ENCODE results near the gene CDC40.
"Not testable (repeated sequence)": the region's sequence is repeated elsewhere in the genome, so short reads cannot be mapped to it uniquely, and the experiment has no call there.

The CDC40 gene

DNA sequence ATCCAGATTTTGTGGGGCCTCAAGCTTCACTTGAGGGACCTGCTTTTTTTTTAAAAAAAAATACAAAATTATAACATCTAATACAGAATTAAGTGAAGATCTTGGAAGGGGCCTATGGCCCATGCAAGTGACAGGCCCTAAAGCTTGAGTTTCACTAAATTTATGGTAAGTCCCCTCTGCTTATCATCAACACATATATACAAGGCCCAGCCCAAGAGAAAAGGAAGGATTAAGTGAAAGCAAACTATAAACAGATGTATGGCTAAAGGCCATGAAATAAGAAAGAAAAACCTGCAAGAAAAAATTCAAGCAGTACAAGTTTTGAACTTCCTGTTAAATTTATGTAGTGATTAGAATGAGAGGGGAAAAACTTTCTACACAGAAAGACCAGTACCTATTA lies 86.8 kb downstream of the CDC40 start:
- DNase-seq (ENCODE audit: extremely low read depth in 1 of 2, low read depth in 1 of 2): no peak

DNA sequence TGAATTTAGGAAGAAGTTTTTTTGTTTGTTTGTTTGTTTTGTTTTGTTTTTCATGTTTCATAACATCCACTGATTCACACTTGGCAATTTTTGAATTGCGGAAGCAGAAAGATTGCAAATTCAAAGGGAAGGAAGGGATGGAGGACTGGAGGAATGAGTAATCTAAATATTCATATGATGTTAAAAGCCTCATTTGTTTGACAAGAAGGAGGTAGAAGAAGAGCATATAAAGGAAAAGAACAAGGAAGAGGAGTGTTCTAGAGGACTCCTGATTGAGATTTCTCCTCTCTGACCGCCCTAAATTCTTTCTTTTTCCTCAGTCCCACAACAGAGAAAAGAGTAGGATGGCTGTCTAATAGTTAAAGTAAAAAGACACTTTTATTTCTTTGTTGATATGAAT lies 89.4 kb downstream of the CDC40 start:
- no peak for DNase-seq (ENCODE audit: extremely low read depth in 1 of 2, low read depth in 1 of 2)

DNA sequence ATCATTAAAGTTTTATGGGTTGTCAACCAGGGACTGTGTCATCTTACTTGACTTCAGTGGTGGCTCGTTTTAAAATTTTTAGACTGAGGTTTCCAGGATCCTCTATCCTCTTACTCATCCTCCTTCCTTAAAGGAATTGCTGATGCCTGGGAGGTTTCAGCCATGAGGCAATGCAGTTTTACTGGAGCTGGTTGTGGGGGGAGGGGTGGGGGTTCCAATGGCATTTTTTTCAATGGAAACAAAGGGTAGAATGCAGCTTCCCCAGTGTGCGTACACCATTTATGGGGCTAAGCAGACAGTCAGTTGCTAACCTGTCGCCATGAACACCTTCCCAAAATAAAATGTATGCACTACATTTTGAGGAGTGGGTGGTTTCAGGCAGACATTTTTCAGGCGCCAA lies 89.9 kb downstream of the CDC40 start:
- DNase-seq (ENCODE audit: extremely low read depth in 1 of 2, low read depth in 1 of 2): no peak

DNA sequence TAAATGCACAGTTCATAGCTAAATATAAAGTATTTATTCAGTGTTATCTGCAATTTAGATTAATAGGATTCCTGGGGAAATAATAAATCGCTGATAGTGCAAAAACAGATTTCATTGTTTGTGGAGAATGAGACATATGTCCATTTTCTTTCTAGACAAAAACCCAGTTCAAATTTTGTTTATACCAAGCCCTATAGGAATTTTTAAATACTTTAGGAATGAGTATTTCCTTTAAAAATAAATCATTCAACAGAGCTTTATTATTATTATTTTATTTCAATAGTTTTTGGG lies 91.5 kb downstream of the CDC40 start:
- no peak for DNase-seq (ENCODE audit: extremely low read depth in 1 of 2, low read depth in 1 of 2)

DNA sequence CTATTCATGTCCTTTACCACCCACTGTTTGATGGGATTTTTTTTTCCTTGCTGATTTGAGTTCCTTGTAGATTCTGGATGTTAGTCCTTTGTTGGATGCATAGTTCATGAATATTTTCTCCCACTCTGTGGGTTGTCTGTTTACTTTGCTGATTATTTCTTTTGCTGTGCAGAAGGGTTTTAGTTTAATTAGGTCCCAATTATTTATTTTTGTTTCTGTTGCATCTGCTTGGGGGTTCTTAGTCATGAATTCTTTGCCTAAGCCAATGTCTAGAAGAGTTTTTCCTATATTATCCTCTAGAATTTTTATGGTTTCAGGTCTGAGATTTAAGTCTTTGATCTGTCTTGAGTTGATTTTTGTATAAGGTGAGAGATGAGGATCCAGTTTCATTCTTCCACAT lies 92.6 kb downstream of the CDC40 start:
- DNase-seq (ENCODE audit: extremely low read depth in 1 of 2, low read depth in 1 of 2): not testable (repeated sequence)

DNA sequence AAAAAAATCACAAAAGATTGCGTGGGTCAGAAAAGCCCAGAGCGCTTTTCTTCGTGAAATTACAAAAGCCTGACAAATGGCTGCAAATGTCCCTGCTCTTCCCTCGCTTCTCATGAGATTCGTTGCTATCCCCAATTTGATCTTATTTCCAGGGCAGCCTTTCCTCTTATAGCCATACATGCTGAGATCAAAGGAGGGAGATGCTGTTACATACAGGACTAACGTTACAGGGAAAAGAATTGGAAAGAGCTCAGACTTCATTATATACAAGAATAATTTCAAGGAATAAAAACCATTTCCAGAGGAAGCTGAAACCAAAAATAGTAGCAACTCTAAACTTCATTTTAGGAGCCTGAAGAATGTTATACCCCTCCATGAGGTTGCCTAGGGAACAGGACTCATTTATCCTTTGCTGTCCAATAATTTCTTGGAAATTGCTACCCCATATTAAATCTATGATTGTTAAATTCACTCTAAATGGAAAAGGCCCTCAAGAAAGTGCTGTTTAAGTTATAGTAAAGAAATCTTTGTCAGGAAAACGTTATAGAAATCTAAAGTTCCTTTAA lies 97.0 kb downstream of the CDC40 start:
- DNase-seq (ENCODE audit: extremely low read depth in 1 of 2, low read depth in 1 of 2): no peak
